B cell (primary cell): Measurements from ENCODE around the gene PABPC1L2A.
"Not testable (repeated sequence)": the region's sequence is repeated elsewhere in the genome, so short reads cannot be mapped to it uniquely, and the experiment has no call there.

Experiments used
- CTCF ChIP-seq: fragments of 200-600 bp; IDR thresholded peaks from one replicate; pipeline ENCODE4 v1.8.0; 2022; ENCODE audit warnings: antibody characterized with exemption, mild to moderate bottlenecking
- EZH2 ChIP-seq: IDR thresholded peaks from 2 replicates; pipeline ENCODE4 v1.6.1; 2012; ENCODE audit warnings: borderline replicate concordance, low read depth, mild to moderate bottlenecking, moderate library complexity, low read length; ENCODE audit not compliant: insufficient read depth, poor library complexity, severe bottlenecking

DNA sequence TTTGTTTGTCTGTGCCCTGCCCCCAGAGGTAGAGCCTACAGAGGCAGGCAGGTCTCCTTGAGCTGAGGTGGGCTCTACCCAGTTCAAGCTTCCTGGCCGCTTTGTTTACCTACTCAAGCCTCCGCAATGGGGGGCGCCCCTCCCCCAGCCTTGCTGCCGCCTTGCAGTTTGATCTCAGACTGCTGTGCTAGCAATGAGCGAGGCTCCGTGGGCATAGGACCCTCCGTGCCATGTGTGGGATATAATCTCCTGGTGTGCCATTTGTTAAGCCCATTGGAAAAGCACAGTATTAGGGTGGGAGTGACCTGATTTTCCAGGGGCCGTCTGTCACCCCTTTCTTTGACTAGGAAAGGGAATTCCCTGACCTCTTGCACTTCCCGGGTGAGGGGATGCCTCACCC lies 20.2 kb upstream of the PABPC1L2A start:
- TF ChIP-seq CTCF, EZH2: not testable (repeated sequence)
